Peyer's patch (tissue), 4 donors: ENCODE results near the gene GLDC. TPM values are rescaled to one million over a fixed set of nuclear protein-coding genes. Genes with fewer than 3 reads are reported as not detected.

Experiments
- DNase-seq, 3 donors: peaks; one replicate each; pipeline ENCODE4 v3.0.0-alpha.2; 2017 to 2019
- H3K27ac ChIP-seq, 4 donors: fragments of 200-600 bp; sonication (generic); one replicate each; pipeline ENCODE4 v1.5.1; 2016 to 2019
- H3K27me3 ChIP-seq, 2 donors: fragments of 200-600 bp; sonication (generic); one replicate each; pipeline ENCODE4 v1.5.1; 2019
- H3K36me3 ChIP-seq, 3 donors: fragments of 200-600 bp; sonication (generic); one replicate each; pipeline ENCODE4 v1.5.1; 2016 to 2019
- H3K4me1 ChIP-seq, 4 donors: fragments of 200-600 bp; sonication (generic); one replicate each; pipeline ENCODE4 v1.5.1; 2016 to 2019
- H3K4me3 ChIP-seq, 4 donors: fragments of 200-600 bp; sonication (generic); 1 replicate in 3 of 4; 2 replicates in 1 of 4; pipeline ENCODE4 v1.5.1; 2016 to 2019; ENCODE audit warnings: mild to moderate bottlenecking in 1 of 4
- H3K9me3 ChIP-seq, 4 donors: fragments of 200-600 bp; sonication (generic); one replicate each; pipeline ENCODE4 v1.5.1; 2016 to 2019; ENCODE audit warnings: mild to moderate bottlenecking in 1 of 4
- POLR2A ChIP-seq, 2 donors: fragments of 450-650 bp; IDR thresholded peaks; one replicate each; pipeline ENCODE4 v1.5.1; 2017; ENCODE audit warnings: antibody characterized with exemption in 2 of 2, mild to moderate bottlenecking in 2 of 2, moderate library complexity in 2 of 2
- total RNA-seq, 4 donors: library from RNA; depleted of rRNA; stranded (reverse); fragments of >200 nt; gene quantifications; one replicate each; pipeline ENCODE4 v1.1.0, GENCODE V29; 2016
- TF ChIP-seq, protein P1 (sequence below), 6 experiments: fragments of 450-650 bp in 4 of 6; fragments of 200-600 bp in 2 of 6; sonication (generic) in 1 of 6; IDR thresholded peaks; one replicate each; pipeline ENCODE4 v1.5.1; 2017 to 2019; ENCODE audit warnings: antibody characterized with exemption in 6 of 6, mild to moderate bottlenecking in 3 of 6, moderate library complexity in 1 of 6

GLDC gene
- total RNA-seq, 4 donors from 2014 or later, result 0.27 to 2.5 TPM; not detected in 2

DNA sequence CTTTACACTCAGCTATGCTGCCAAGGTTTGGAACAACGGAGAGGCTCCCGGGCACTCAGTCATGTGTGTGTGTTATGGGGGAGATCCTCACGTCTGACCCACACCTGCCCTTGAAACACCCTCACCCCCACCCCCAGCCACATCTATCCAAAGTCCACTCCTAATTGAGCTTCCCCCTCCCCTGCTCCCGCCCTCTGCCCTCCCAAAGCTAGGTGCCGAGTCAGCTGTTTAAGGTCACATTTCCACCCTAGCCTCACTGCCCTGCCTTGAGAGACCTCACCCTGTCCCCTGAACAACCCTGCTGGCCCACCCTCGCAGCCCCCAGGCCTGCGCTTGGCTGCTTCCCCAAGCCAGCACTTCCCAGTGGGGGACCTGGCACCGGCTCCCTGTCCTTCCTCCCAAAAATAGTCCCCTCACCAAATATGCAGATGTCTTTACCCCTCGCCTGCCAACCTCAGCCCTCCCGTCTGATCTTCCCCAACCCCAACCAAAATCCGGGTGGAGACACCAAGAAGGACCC is 36.0 kb downstream of the GLDC start:
- Histone ChIP-seq H3K27me3 (no peaks in the 10 kb centered on the region), H3K27ac (no peak overlapping the region), H3K36me3 (no peaks in the 10 kb centered on the region), H3K9me3 (no peaks in the 10 kb centered on the region), H3K4me3 (no peak overlapping the region), H3K4me1 (no peaks in the 10 kb centered on the region)
- no peak for DNase-seq
- no peak for TF ChIP-seq POLR2A (IDR thresholded peaks at IDR 0.05)
- TF ChIP-seq, protein P1, sequence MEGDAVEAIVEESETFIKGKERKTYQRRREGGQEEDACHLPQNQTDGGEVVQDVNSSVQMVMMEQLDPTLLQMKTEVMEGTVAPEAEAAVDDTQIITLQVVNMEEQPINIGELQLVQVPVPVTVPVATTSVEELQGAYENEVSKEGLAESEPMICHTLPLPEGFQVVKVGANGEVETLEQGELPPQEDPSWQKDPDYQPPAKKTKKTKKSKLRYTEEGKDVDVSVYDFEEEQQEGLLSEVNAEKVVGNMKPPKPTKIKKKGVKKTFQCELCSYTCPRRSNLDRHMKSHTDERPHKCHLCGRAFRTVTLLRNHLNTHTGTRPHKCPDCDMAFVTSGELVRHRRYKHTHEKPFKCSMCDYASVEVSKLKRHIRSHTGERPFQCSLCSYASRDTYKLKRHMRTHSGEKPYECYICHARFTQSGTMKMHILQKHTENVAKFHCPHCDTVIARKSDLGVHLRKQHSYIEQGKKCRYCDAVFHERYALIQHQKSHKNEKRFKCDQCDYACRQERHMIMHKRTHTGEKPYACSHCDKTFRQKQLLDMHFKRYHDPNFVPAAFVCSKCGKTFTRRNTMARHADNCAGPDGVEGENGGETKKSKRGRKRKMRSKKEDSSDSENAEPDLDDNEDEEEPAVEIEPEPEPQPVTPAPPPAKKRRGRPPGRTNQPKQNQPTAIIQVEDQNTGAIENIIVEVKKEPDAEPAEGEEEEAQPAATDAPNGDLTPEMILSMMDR (IDR thresholded peaks at IDR 0.05), result no peak

DNA sequence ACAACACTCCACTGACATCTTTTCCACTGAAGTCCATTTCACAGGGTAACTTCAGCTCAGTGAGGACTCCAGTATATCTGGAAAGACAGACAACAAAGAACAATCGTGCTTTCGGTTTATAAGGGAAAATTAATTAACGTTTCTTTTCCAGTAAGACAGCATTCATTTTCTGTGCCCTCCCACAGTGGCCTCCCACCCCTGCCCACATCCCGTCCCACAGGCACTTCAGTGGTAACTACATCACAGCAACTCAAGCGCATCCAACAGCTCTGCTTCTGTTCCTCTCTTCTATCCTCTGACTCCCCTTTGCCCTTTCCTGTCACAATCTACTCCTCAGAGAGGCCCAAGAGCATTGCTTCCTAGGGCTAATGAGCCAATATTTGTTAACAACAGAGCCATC is 40.3 kb downstream of the GLDC start:
- no peak overlapping the region for H3K27ac ChIP-seq
- H3K4me1 ChIP-seq, result no peaks in the 10 kb centered on the region
- no peaks in the 10 kb centered on the region for H3K9me3 ChIP-seq
- H3K27me3 ChIP-seq, result no peaks in the 10 kb centered on the region
- peak in 2 of 3 donors; percentile 62 for DNase-seq
- no peak overlapping the region for H3K4me3 ChIP-seq
- TF ChIP-seq, protein P1 (IDR thresholded peaks at IDR 0.05), result no peak
- TF ChIP-seq POLR2A (IDR thresholded peaks at IDR 0.05), result no peak
- no peaks in the 10 kb centered on the region for H3K36me3 ChIP-seq

DNA sequence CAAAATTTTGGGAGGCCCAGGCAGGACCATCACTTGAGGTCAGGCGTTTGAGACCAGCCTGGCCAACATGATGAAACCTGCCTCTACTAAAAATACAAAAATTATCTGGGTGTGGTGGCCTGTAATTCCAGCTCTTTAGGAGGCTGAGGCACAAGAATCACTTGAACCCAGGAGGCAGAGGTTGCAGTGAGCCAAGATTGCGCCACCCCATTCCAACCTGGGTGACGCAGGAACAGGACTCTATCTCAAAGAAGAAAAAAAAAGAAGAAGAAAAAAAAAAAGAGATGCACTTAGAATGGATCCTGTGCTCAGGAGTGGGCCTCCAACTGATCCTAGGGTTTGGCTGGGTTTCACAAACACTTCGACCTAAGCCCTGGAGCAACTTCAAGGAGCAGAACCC is 45.1 kb downstream of the GLDC start:
- Histone ChIP-seq H3K9me3 (no peaks in the 10 kb centered on the region), H3K4me3 (no peak overlapping the region), H3K36me3 (no peaks in the 10 kb centered on the region), H3K4me1 (no peaks in the 10 kb centered on the region), H3K27ac (no peak overlapping the region), H3K27me3 (no peaks in the 10 kb centered on the region)
- TF ChIP-seq, protein P1 (IDR thresholded peaks at IDR 0.05), result no peak
- TF ChIP-seq POLR2A (IDR thresholded peaks at IDR 0.05), result no peak
- DNase-seq, result no peak

DNA sequence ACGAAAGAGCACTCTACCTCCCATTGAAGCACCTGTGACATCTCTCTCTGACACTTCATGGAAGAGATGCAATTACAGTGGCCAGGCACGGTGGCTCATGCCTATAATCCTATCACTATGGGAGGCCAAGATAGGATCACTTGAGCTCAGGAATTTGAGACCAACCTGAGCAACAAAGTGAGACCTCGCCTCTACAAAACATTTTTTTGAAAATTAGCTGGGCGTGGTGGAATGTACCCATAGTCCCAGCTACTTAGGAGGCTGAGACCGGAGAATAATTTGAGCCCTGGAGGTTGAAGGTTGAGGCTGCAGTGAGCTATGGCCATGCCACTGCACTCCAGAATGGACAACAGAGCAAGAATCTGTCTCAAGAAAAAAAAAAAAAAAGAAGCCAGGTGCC is 45.5 kb downstream of the GLDC start:
- TF ChIP-seq POLR2A (IDR thresholded peaks at IDR 0.05), result no peak
- TF ChIP-seq, protein P1 (IDR thresholded peaks at IDR 0.05), result no peak
- H3K27me3 ChIP-seq, result no peaks in the 10 kb centered on the region
- DNase-seq, result no peak

DNA sequence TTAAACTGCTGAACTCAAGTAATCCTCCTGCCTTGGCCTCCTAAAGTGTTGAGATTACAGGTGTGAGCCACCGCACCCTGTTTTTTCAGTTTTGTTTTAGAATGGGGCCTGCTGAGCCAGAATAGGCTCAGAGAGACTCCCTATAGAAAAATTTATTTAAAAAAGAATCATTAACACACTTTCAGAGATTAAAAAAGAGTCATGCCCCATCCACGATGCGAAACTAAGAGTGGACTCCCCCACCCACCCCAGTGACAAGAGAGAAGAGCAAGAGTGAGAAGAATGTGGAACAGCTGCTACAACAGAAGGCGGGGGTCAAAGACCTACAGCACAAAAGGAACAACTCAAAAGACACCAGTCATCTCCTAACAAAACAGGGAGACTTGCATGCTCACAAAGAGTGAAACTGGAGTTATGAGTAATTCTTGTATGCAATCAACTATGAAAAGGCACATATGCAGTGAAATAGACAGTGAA is 47.2 kb downstream of the GLDC start:
- Histone ChIP-seq H3K9me3 (no peaks in the 10 kb centered on the region), H3K27ac (no peak overlapping the region)

More for the DNA sequence above, 45.5 kb downstream of the GLDC start:
- no peak overlapping the region for H3K27ac ChIP-seq
- H3K9me3 ChIP-seq, result no peaks in the 10 kb centered on the region
- no peaks in the 10 kb centered on the region for H3K36me3 ChIP-seq
- H3K4me3 ChIP-seq, result no peak overlapping the region
- H3K4me1 ChIP-seq, result no peaks in the 10 kb centered on the region

More for the DNA sequence above, 47.2 kb downstream of the GLDC start:
- Histone ChIP-seq H3K4me1 (no peaks in the 10 kb centered on the region), H3K36me3 (no peaks in the 10 kb centered on the region), H3K4me3 (no peak overlapping the region), H3K27me3 (no peaks in the 10 kb centered on the region)
- TF ChIP-seq POLR2A (IDR thresholded peaks at IDR 0.05), result no peak
- TF ChIP-seq, protein P1 (IDR thresholded peaks at IDR 0.05), result no peak
- no peak for DNase-seq
